Measurements from ENCODE around the gene MAGEB4. TPM values are rescaled to one million over a fixed set of nuclear protein-coding genes. Genes with fewer than 3 reads are reported as not detected.

MAGEB4 gene
- total and polyA plus RNA-seq, 4 donors: not detected

- no peak for TF ChIP-seq GABPA (IDR thresholded peaks at IDR 0.05 in 1 of 2, conservative IDR thresholded peaks at IDR 0.05 in 1 of 2)
- TF ChIP-seq, protein P1, sequence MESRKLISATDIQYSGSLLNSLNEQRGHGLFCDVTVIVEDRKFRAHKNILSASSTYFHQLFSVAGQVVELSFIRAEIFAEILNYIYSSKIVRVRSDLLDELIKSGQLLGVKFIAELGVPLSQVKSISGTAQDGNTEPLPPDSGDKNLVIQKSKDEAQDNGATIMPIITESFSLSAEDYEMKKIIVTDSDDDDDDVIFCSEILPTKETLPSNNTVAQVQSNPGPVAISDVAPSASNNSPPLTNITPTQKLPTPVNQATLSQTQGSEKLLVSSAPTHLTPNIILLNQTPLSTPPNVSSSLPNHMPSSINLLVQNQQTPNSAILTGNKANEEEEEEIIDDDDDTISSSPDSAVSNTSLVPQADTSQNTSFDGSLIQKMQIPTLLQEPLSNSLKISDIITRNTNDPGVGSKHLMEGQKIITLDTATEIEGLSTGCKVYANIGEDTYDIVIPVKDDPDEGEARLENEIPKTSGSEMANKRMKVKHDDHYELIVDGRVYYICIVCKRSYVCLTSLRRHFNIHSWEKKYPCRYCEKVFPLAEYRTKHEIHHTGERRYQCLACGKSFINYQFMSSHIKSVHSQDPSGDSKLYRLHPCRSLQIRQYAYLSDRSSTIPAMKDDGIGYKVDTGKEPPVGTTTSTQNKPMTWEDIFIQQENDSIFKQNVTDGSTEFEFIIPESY (IDR thresholded peaks at IDR 0.05): no peak
- no peak for TF ChIP-seq FOXA1 (IDR thresholded peaks at IDR 0.05)
- TF ChIP-seq JUND (IDR thresholded peaks at IDR 0.05): no peak
- Histone ChIP-seq H3K9ac (ENCODE audit: low read depth in 1 of 2, low read length in 2 of 2) (no peak overlapping the region), H3K4me1 (ENCODE audit: control insufficient read depth in 4 of 4, insufficient read depth in 4 of 4, low read length in 3 of 4) (no peaks in the 10 kb centered on the region), H3K27me3 (ENCODE audit: control insufficient read depth in 4 of 4, insufficient read depth in 4 of 4, low read length in 3 of 4) (no peaks in the 10 kb centered on the region), H3K9me3 (ENCODE audit: control insufficient read depth in 4 of 4, low read length in 3 of 4) (no peaks in the 10 kb centered on the region), H3K36me3 (ENCODE audit: control insufficient read depth in 4 of 4, insufficient read depth in 3 of 4, low read depth in 1 of 4, low read length in 3 of 4) (no peaks in the 10 kb centered on the region), H3K4me3 (ENCODE audit: low read depth in 1 of 3, low read length in 3 of 3) (no peak overlapping the region), H3K27ac (ENCODE audit: low read depth in 1 of 2, low read length in 2 of 2) (no peak overlapping the region)
- no peak for DNase-seq (ENCODE audit: low spot score)
- WGBS: 91% methylated on average over 1 of the region's 1 CpG
These were observed 36.6 kb downstream of the MAGEB4 start for GRCh38 chrX:30278365-30278764.

- H3K9ac ChIP-seq (ENCODE audit: low read depth in 1 of 2, low read length in 2 of 2): no peak overlapping the region
- no peak overlapping the region for H3K4me3 ChIP-seq (ENCODE audit: low read depth in 1 of 3, low read length in 3 of 3)
- 84% methylated on average over 1 of the region's 1 CpG for WGBS
- H3K4me1 ChIP-seq (ENCODE audit: control insufficient read depth in 4 of 4, insufficient read depth in 4 of 4, low read length in 3 of 4): no peaks in the 10 kb centered on the region
- H3K27ac ChIP-seq (ENCODE audit: low read depth in 1 of 2, low read length in 2 of 2): no peak overlapping the region
- TF ChIP-seq HNF4G (IDR thresholded peaks at IDR 0.05): no peak
- no peak for TF ChIP-seq YY1 (IDR thresholded peaks at IDR 0.05)
- no peak for TF ChIP-seq GABPA (IDR thresholded peaks at IDR 0.05 in 1 of 2, conservative IDR thresholded peaks at IDR 0.05 in 1 of 2)
- no peak for TF ChIP-seq RXRA (IDR thresholded peaks at IDR 0.05)
- no peak for TF ChIP-seq MAX (IDR thresholded peaks at IDR 0.05)
- no peak for TF ChIP-seq FOXA2 (IDR thresholded peaks at IDR 0.05)
- TF ChIP-seq, protein P1 (IDR thresholded peaks at IDR 0.05): no peak
- no peak for TF ChIP-seq JUND (IDR thresholded peaks at IDR 0.05)
- no peak for TF ChIP-seq CTCF (IDR thresholded peaks at IDR 0.05; ENCODE audit: low read depth, low read length, missing input control)
- TF ChIP-seq HNF4A (conservative IDR thresholded peaks at IDR 0.05): no peak
- TF ChIP-seq, protein P2, sequence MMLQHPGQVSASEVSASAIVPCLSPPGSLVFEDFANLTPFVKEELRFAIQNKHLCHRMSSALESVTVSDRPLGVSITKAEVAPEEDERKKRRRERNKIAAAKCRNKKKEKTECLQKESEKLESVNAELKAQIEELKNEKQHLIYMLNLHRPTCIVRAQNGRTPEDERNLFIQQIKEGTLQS (IDR thresholded peaks at IDR 0.05): no peak
- no peak for TF ChIP-seq FOXA1 (IDR thresholded peaks at IDR 0.05)
- TF ChIP-seq NR2F2 (IDR thresholded peaks at IDR 0.05): no peak
- no peak for TF ChIP-seq REST (IDR thresholded peaks at IDR 0.05)
- no peak for TF ChIP-seq EGR1 (IDR thresholded peaks at IDR 0.05; ENCODE audit: low read depth in 2 of 2)
- no peak for TF ChIP-seq RAD21 (IDR thresholded peaks at IDR 0.05)
- no peak for TF ChIP-seq SP1 (IDR thresholded peaks at IDR 0.05)
- TF ChIP-seq TAF1 (conservative IDR thresholded peaks at IDR 0.05): no peak
- no peaks in the 10 kb centered on the region for H3K9me3 ChIP-seq (ENCODE audit: control insufficient read depth in 4 of 4, low read length in 3 of 4)
- no peak for DNase-seq (ENCODE audit: low spot score)
- H3K36me3 ChIP-seq (ENCODE audit: control insufficient read depth in 4 of 4, insufficient read depth in 3 of 4, low read depth in 1 of 4, low read length in 3 of 4): no peaks in the 10 kb centered on the region
- no peaks in the 10 kb centered on the region for H3K27me3 ChIP-seq (ENCODE audit: control insufficient read depth in 4 of 4, insufficient read depth in 4 of 4, low read length in 3 of 4)
These were observed 38.6 kb downstream of the MAGEB4 start for GRCh38 chrX:30280428-30280827.

All from liver (tissue), 9 donors.